GM23338 (cell line): Measurements from ENCODE around the gene MAPK6. TPM values are rescaled to one million over a fixed set of nuclear protein-coding genes. Genes with fewer than 3 reads are reported as not detected.

ENCODE experiments used
- ATAC-seq: fragments of 200-7000 bp; cut with Tn5 transposase; 3 replicates; pipeline ENCODE4 v1.9.1; 2020
- DNase-seq: peaks from one replicate; pipeline ENCODE4 v3.0.0-alpha.2; 2015; ENCODE audit warnings: low spot score
- H2AFZ ChIP-seq: fragments of 200-600 bp; sonication (generic); 2 replicates; pipeline ENCODE4 v1.8.0; 2016; ENCODE audit warnings: antibody characterized with exemption, mild to moderate bottlenecking, moderate library complexity
- H3F3A ChIP-seq: fragments of 200-600 bp; sonication (generic); replicated peaks from 2 replicates; pipeline ENCODE4 v1.8.0; 2017; ENCODE audit warnings: antibody characterized with exemption, mixed run types, low read depth
- H3K27ac ChIP-seq: fragments of 200-600 bp; sonication (generic); 2 replicates; pipeline ENCODE4 v1.6.1; 2016; ENCODE audit warnings: low read depth
- H3K27me3 ChIP-seq: fragments of 200-600 bp; sonication (generic); 2 replicates; pipeline ENCODE4 v1.8.0; 2016; ENCODE audit warnings: mild to moderate bottlenecking, mixed run types, moderate library complexity; ENCODE audit not compliant: insufficient read depth
- H3K36me3 ChIP-seq: fragments of 200-600 bp; sonication (generic); 2 replicates; pipeline ENCODE4 v1.8.0; 2016; ENCODE audit warnings: mild to moderate bottlenecking; ENCODE audit not compliant: insufficient read depth
- H3K4me1 ChIP-seq: fragments of 200-600 bp; sonication (generic); 2 replicates; pipeline ENCODE4 v1.8.0; 2016; ENCODE audit warnings: mild to moderate bottlenecking, moderate library complexity; ENCODE audit not compliant: insufficient read depth
- H3K4me2 ChIP-seq: fragments of 200-600 bp; sonication (generic); 2 replicates; pipeline ENCODE4 v1.7.1; 2017; ENCODE audit warnings: mixed run types
- H3K4me3 ChIP-seq: fragments of 200-600 bp; sonication (generic); 2 replicates; pipeline ENCODE4 v1.6.1; 2016; ENCODE audit warnings: mixed run types
- H3K79me2 ChIP-seq: fragments of 200-600 bp; sonication (generic); replicated peaks from 2 replicates; pipeline ENCODE4 v1.8.0; 2017; ENCODE audit warnings: mild to moderate bottlenecking; ENCODE audit not compliant: insufficient read depth
- H3K9me2 ChIP-seq: fragments of 200-600 bp; sonication (generic); 2 replicates; pipeline ENCODE4 v1.8.0; 2017; ENCODE audit not compliant: insufficient read depth
- H4K20me1 ChIP-seq: fragments of 200-600 bp; sonication (generic); replicated peaks from 2 replicates; pipeline ENCODE4 v1.8.0; 2017; ENCODE audit warnings: mild to moderate bottlenecking; ENCODE audit not compliant: insufficient read depth
- H3K27ac Mint-ChIP-seq: 2 replicates; pipeline ENCODE4 v1.8.0; 2020; ENCODE audit warnings: inconsistent platforms, mild to moderate bottlenecking, moderate library complexity, mixed read lengths
- H3K27me3 Mint-ChIP-seq: 3 replicates; pipeline ENCODE4 v1.8.0; 2022; ENCODE audit warnings: low read depth, mild to moderate bottlenecking, moderate library complexity, mixed read lengths, inconsistent platforms; ENCODE audit not compliant: insufficient read depth, poor library complexity
- H3K36me3 Mint-ChIP-seq: 3 replicates; pipeline ENCODE4 v1.8.0; 2021; ENCODE audit warnings: low read depth, mild to moderate bottlenecking, inconsistent platforms, moderate library complexity, mixed read lengths
- H3K4me1 Mint-ChIP-seq: 3 replicates; pipeline ENCODE4 v1.8.0; 2020; ENCODE audit warnings: mild to moderate bottlenecking, inconsistent platforms, mixed read lengths
- H3K4me3 Mint-ChIP-seq: 3 replicates; pipeline ENCODE4 v1.8.0; 2021; ENCODE audit warnings: moderate library complexity, mild to moderate bottlenecking, inconsistent platforms, mixed read lengths
- H3K9me3 Mint-ChIP-seq: 3 replicates; pipeline ENCODE4 v1.8.0; 2020; ENCODE audit warnings: moderate library complexity, mild to moderate bottlenecking, inconsistent platforms, mixed read lengths
- CTCF ChIP-seq, 2 experiments: fragments of 200-600 bp in 1 of 2; sonication (generic) in 1 of 2; conservative IDR thresholded peaks; 2 replicates each; pipeline versions ENCODE4 v1.5.1 to v1.6.1; 2016 to 2017; ENCODE audit warnings: antibody characterized with exemption in 2 of 2, low read depth in 2 of 2, mild to moderate bottlenecking in 2 of 2, moderate library complexity in 1 of 2
- ETS1 ChIP-seq: IDR thresholded peaks from 2 replicates; pipeline ENCODE4 v1.6.1; 2016; ENCODE audit warnings: antibody characterized with exemption
- EZH2 ChIP-seq: fragments of 200-600 bp; sonication (generic); IDR thresholded peaks from one replicate; pipeline ENCODE4 v1.8.0; 2017; ENCODE audit warnings: antibody characterized with exemption, mild to moderate bottlenecking, low read depth; ENCODE audit not compliant: unreplicated experiment
- EZH2phosphoT487 ChIP-seq: fragments of 200-600 bp; sonication (generic); IDR thresholded peaks from one replicate; pipeline ENCODE4 v1.8.1; 2018; ENCODE audit warnings: antibody characterized with exemption; ENCODE audit not compliant: unreplicated experiment
- JUNB ChIP-seq: IDR thresholded peaks from one replicate; pipeline ENCODE4 v1.6.1; 2016; ENCODE audit warnings: antibody characterized with exemption; ENCODE audit not compliant: unreplicated experiment
- POLR2AphosphoS5 ChIP-seq: IDR thresholded peaks from 2 replicates; pipeline ENCODE4 v1.6.1; 2016; ENCODE audit warnings: antibody characterized with exemption, low read depth
- REST ChIP-seq: IDR thresholded peaks from one replicate; pipeline ENCODE4 v1.6.1; 2018; ENCODE audit warnings: antibody characterized with exemption; ENCODE audit not compliant: unreplicated experiment
- ZNF114 ChIP-seq: fragments of 250-450 bp; sonication (Bioruptor Pico); IDR thresholded peaks from 2 replicates; pipeline ENCODE4 v1.5.0; 2020; ENCODE audit warnings: mild to moderate bottlenecking, moderate library complexity
- ZNF331 ChIP-seq: fragments of 250-450 bp; sonication (Bioruptor Pico); IDR thresholded peaks from 2 replicates; pipeline ENCODE4 v1.5.0; 2020; ENCODE audit warnings: low read depth, mild to moderate bottlenecking, moderate library complexity
- polyA plus RNA-seq: library from polyadenylated mRNA; unstranded; fragments of >200 nt; fragmentation: Nextera tagmentation; extraction: Ambion mirVana; gene quantifications from 2 replicates; pipeline ENCODE4 v1.2.1, GENCODE V29; 2016
- total RNA-seq: library from RNA; depleted of rRNA; stranded (reverse); fragments of >200 nt; shearing (Covaris generic); gene quantifications from 2 replicates; pipeline ENCODE4 v1.2.3, GENCODE V29; 2014

The MAPK6 gene
- total and polyA plus RNA-seq, 2 experiments from 2014 or later, result 40.9 to 92.3 TPM

GRCh38 chr15:52111517-52112202 is 92.6 kb downstream of the MAPK6 start:
- DNase-seq (no peak), ATAC-seq (peak; percentile 48)
- peaks cover 42% of the 10 kb centered on the region for H3K27me3 ChIP-seq
- no peaks in the 10 kb centered on the region for H3F3A ChIP-seq
- no peak overlapping the region for H3K27ac ChIP-seq
- Mint-ChIP-seq H3K36me3 (no peaks in the 10 kb centered on the region), H3K27me3 (peaks cover 35% of the 10 kb centered on the region), H3K4me3 (peak overlapping the region; percentile 16; the same call in 1 of the 3 replicates), H3K9me3 (0 out of 3 replicates have a peak, but pooled peaks cover 5% of the 10 kb centered on the region), H3K27ac (no peak overlapping the region), H3K4me1 (peaks cover 17% of the 10 kb centered on the region)
- peak overlapping the region; percentile 92 for H2AFZ ChIP-seq
- peak overlapping the region; percentile 60 for H3K4me3 ChIP-seq
- peak overlapping the region; percentile 83 for H3K4me2 ChIP-seq
- no peaks in the 10 kb centered on the region for H4K20me1 ChIP-seq
- TF ChIP-seq ETS1, result no peak
- no peak for TF ChIP-seq REST
- no peak for TF ChIP-seq EZH2phosphoT487
- no peak for TF ChIP-seq JUNB
- TF ChIP-seq ZNF331, result no peak
- no peak for TF ChIP-seq ZNF114 (CRISPR knock-in tag)
- no peaks in the 10 kb centered on the region for H3K36me3 ChIP-seq
- H3K9me2 ChIP-seq, result peaks cover 3% of the 10 kb centered on the region; the same call in 1 of the 2 replicates
- no peaks in the 10 kb centered on the region for H3K79me2 ChIP-seq
- peaks cover 15% of the 10 kb centered on the region; the same call in 1 of the 2 replicates for H3K4me1 ChIP-seq

- DNase-seq (peak; percentile 72), ATAC-seq (peak; percentile 82)
- Mint-ChIP-seq H3K36me3 (no peaks in the 10 kb centered on the region), H3K4me3 (peak overlapping the region; percentile 71), H3K27ac (no peak overlapping the region), H3K4me1 (peaks cover 19% of the 10 kb centered on the region), H3K9me3 (0 out of 3 replicates have a peak, but pooled peaks cover 5% of the 10 kb centered on the region), H3K27me3 (peaks cover 35% of the 10 kb centered on the region)
- Histone ChIP-seq H4K20me1 (no peaks in the 10 kb centered on the region), H2AFZ (peak overlapping the region; percentile 92), H3K27ac (no peak overlapping the region), H3K27me3 (peaks cover 42% of the 10 kb centered on the region), H3K79me2 (no peaks in the 10 kb centered on the region), H3F3A (no peaks in the 10 kb centered on the region), H3K4me1 (peaks cover 16% of the 10 kb centered on the region; the same call in 1 of the 2 replicates), H3K9me2 (no peaks in the 10 kb centered on the region), H3K4me2 (peak overlapping the region; percentile 83), H3K36me3 (no peaks in the 10 kb centered on the region), H3K4me3 (peak overlapping the region; percentile 60)
- no peak for TF ChIP-seq ETS1
- peak; percentile 37 for TF ChIP-seq EZH2
- TF ChIP-seq POLR2AphosphoS5, result peak; percentile 36; the same call in 1 of the 2 replicates
- no peak for TF ChIP-seq CTCF (conservative IDR thresholded peaks at IDR 0.05; ENCODE audit: low read depth in 2 of 2)
Observed at GRCh38 chr15:52112203-52112750, 93.3 kb downstream of the MAPK6 start.
